HPDE6-E6E7 (cell line): ENCODE measurements around the gene GPC6.

Experiments
- DNase-seq: peaks from one replicate; pipeline ENCODE4 v3.0.0; 2011; ENCODE audit warnings: missing footprints; ENCODE audit errors: extremely low spot score

Gene GPC6

GRCh38 chr13:93268327-93269028, 41.9 kb downstream of the GPC6 start:
- no peak for DNase-seq

- no peak for DNase-seq
Observed at GRCh38 chr13:93270769-93271742, 44.4 kb downstream of the GPC6 start.

GRCh38 chr13:93279982-93280381, 53.4 kb downstream of the GPC6 start:
- DNase-seq, result no peak

GRCh38 chr13:93280688-93281087, 54.1 kb downstream of the GPC6 start:
- no peak for DNase-seq

GRCh38 chr13:93283255-93283654, 56.6 kb downstream of the GPC6 start:
- DNase-seq, result no peak

- no peak for DNase-seq
Observed at GRCh38 chr13:93284064-93284463, 57.5 kb downstream of the GPC6 start.

GRCh38 chr13:93286047-93286446, 59.4 kb downstream of the GPC6 start:
- no peak for DNase-seq

GRCh38 chr13:93289053-93289452, 62.4 kb downstream of the GPC6 start:
- no peak for DNase-seq

GRCh38 chr13:93289842-93290241, 63.2 kb downstream of the GPC6 start:
- DNase-seq, result no peak

GRCh38 chr13:93290503-93290902, 63.9 kb downstream of the GPC6 start:
- DNase-seq, result no peak

- DNase-seq, result no peak
Observed at GRCh38 chr13:93292366-93292765, 65.8 kb downstream of the GPC6 start.

GRCh38 chr13:93293710-93294109, 67.1 kb downstream of the GPC6 start:
- DNase-seq, result no peak

GRCh38 chr13:93296584-93296983, 70.0 kb downstream of the GPC6 start:
- no peak for DNase-seq

- no peak for DNase-seq
Observed at GRCh38 chr13:93298713-93299112, 72.1 kb downstream of the GPC6 start.

GRCh38 chr13:93304134-93304533, 77.5 kb downstream of the GPC6 start:
- no peak for DNase-seq

- DNase-seq, result no peak
Observed at GRCh38 chr13:93304868-93305613, 78.4 kb downstream of the GPC6 start.

GRCh38 chr13:93305886-93306285, 79.3 kb downstream of the GPC6 start:
- no peak for DNase-seq

- no peak for DNase-seq
Observed at GRCh38 chr13:93307136-93307535, 80.5 kb downstream of the GPC6 start.

- DNase-seq, result no peak
Observed at GRCh38 chr13:93307651-93308050, 81.0 kb downstream of the GPC6 start.

- no peak for DNase-seq
Observed at GRCh38 chr13:93309886-93310523, 83.4 kb downstream of the GPC6 start.

GRCh38 chr13:93316841-93317240, 90.2 kb downstream of the GPC6 start:
- DNase-seq, result no peak
